Right lobe of liver (tissue), 6 donors: Measurements from ENCODE around the gene MRFAP1L1. TPM values are rescaled to one million over a fixed set of nuclear protein-coding genes. Genes with fewer than 3 reads are reported as not detected.

Experiments
- ATAC-seq, 4 donors: fragments of 200-7000 bp; cut with Tn5 transposase; one replicate each; pipeline ENCODE4 v1.9.1; 2020; ENCODE audit warnings: mild to moderate bottlenecking in 4 of 4, moderate library complexity in 4 of 4
- DNase-seq, 3 donors: peaks; one replicate each; pipeline ENCODE4 v3.0.0-alpha.2; 2020
- H3K27ac ChIP-seq, 3 donors: fragments of 200-600 bp; one replicate each; pipeline ENCODE4 v1.8.0; 2022
- H3K27me3 ChIP-seq, 2 donors: fragments of 200-600 bp; one replicate each; pipeline ENCODE4 v1.8.0; 2022
- H3K36me3 ChIP-seq, 4 donors: fragments of 200-600 bp; sonication (generic) in 1 of 4; one replicate each; pipeline versions ENCODE4 v1.5.1 to v1.8.0; 2017 to 2022; ENCODE audit warnings: control low read depth in 1 of 4
- H3K4me1 ChIP-seq, 4 donors: fragments of 200-600 bp; sonication (generic) in 1 of 4; one replicate each; pipeline versions ENCODE4 v1.5.1 to v1.8.0; 2017 to 2022; ENCODE audit warnings: control low read depth in 1 of 4
- H3K4me3 ChIP-seq, 3 donors: fragments of 200-600 bp; one replicate each; pipeline ENCODE4 v1.8.0; 2022
- H3K9me3 ChIP-seq, 4 donors: fragments of 200-600 bp; sonication (generic) in 1 of 4; one replicate each; pipeline versions ENCODE4 v1.5.1 to v1.8.0; 2017 to 2022; ENCODE audit warnings: control low read depth in 1 of 4
- CTCF ChIP-seq, 4 donors: fragments of 200-600 bp in 3 of 4; fragments of 450-650 bp in 1 of 4; IDR thresholded peaks; one replicate each; pipeline versions ENCODE4 v1.5.1 to v1.8.0; 2016 to 2022; ENCODE audit warnings: antibody characterized with exemption in 4 of 4, mild to moderate bottlenecking in 2 of 4
- POLR2A ChIP-seq: fragments of 450-650 bp; IDR thresholded peaks from one replicate; pipeline ENCODE4 v1.6.1; 2017; ENCODE audit warnings: antibody characterized with exemption, mild to moderate bottlenecking
- WGBS: methylation state at CpG from one replicate; pipeline ENCODE4 v1.1.6; 2018; ENCODE audit warnings: low coverage, low lambda C conversion rate; ENCODE audit not compliant: insufficient coverage; ENCODE audit errors: missing lambda C conversion rate; 5-methylcytosine and 5-hydroxymethylcytosine counted together
- intact Hi-C, 2 donors: fragments of 100-400 bp; cut with DNase I; formaldehyde crosslinking; loops; one replicate each; pipeline versions ENCODE4 v1.11.2 to v1.14.1; 2022
- total RNA-seq, 6 experiments: library from RNA; depleted of rRNA in 2 of 6; stranded (reverse); fragments of >200 nt in 2 of 6; fragmentation: NEBNext Ultra II Directional in 3 of 6; extraction: Animal tissue kit (Norgen Biotek cat#: 25700) in 3 of 6; gene quantifications; one replicate each; pipeline versions ENCODE4 v1.1.0 to v1.2.4, GENCODE V29; 2016 to 2023
- donor health status: DM: no; HTN: yes; CAD: no.
- donor health status: DM: no; HTN: no; CAD: no.
- donor health status: DM: no; HTN: no; CAD: no.
- donor health status: DM: no; HTN: yes; CAD: no.
- donor health status: DM: no; HTN: yes; CAD: no.

The MRFAP1L1 gene
- total RNA-seq, 6 experiments from 2014 or later, result 18.9 to 30.7 (median 28.4) TPM

- 71% methylated on average over 3 of the region's 4 CpGs for WGBS
Observed at GRCh38 chr4:6686104-6686787, 23.4 kb downstream of the MRFAP1L1 start.

GRCh38 chr4:6684656-6685055 is 25.0 kb downstream of the MRFAP1L1 start:
- Histone ChIP-seq H3K4me3 (no peak overlapping the region), H3K27me3 (no peaks in the 10 kb centered on the region), H3K9me3 (no peaks in the 10 kb centered on the region), H3K36me3 (no peaks in the 10 kb centered on the region), H3K4me1 (peaks cover 0 to 18% (median 8%) of the 10 kb centered on the region in 4 donors), H3K27ac (no peak overlapping the region)
- TF ChIP-seq POLR2A, result no peak
- no peak for TF ChIP-seq CTCF (IDR thresholded peaks at IDR 0.05)
- intact Hi-C loops, result no loop called here
- WGBS, result 73% methylated on average over 3 of the region's 11 CpGs
- DNase-seq, result no peak
- no peak for ATAC-seq

More at GRCh38 chr4:6686104-6686787, 23.4 kb downstream of the MRFAP1L1 start:
- ATAC-seq, result no peak
- no peaks in the 10 kb centered on the region for H3K9me3 ChIP-seq
- H3K4me3 ChIP-seq, result no peak overlapping the region
- no peak for DNase-seq
- no peaks in the 10 kb centered on the region for H3K27me3 ChIP-seq
- intact Hi-C loops, result no loop called here
- H3K36me3 ChIP-seq, result no peaks in the 10 kb centered on the region
- H3K4me1 ChIP-seq, result peaks cover 0 to 23% (median 11%) of the 10 kb centered on the region in 4 donors
- no peak for TF ChIP-seq POLR2A
- no peak for TF ChIP-seq CTCF (IDR thresholded peaks at IDR 0.05)
- no peak overlapping the region for H3K27ac ChIP-seq

GRCh38 chr4:6682862-6683590 is 26.6 kb downstream of the MRFAP1L1 start:
- no peak overlapping the region for H3K27ac ChIP-seq
- TF ChIP-seq POLR2A, result no peak
- TF ChIP-seq CTCF (IDR thresholded peaks at IDR 0.05), result no peak
- intact Hi-C loops, result no loop called here
- 55% methylated on average over 4 of the region's 11 CpGs for whole genome bisulfite sequencing
- H3K9me3 ChIP-seq, result no peaks in the 10 kb centered on the region
- peaks cover 0 to 2% (median under 1%) of the 10 kb centered on the region in 4 donors for H3K4me1 ChIP-seq
- no peak overlapping the region for H3K4me3 ChIP-seq
- no peak for ATAC-seq
- DNase-seq, result no peak
- no peaks in the 10 kb centered on the region for H3K36me3 ChIP-seq
- H3K27me3 ChIP-seq, result no peaks in the 10 kb centered on the region

- peaks cover 0 to 10% (median 4%) of the 10 kb centered on the region in 4 donors for H3K4me1 ChIP-seq
- 47% methylated on average over 3 of the region's 9 CpGs for WGBS
Observed at GRCh38 chr4:6681191-6681590, 28.5 kb downstream of the MRFAP1L1 start.

More at GRCh38 chr4:6681191-6681590, 28.5 kb downstream of the MRFAP1L1 start:
- no peak for TF ChIP-seq POLR2A
- TF ChIP-seq CTCF (IDR thresholded peaks at IDR 0.05), result peak; percentile 6 to 50 (median 30)
- Histone ChIP-seq H3K9me3 (no peaks in the 10 kb centered on the region), H3K27me3 (no peaks in the 10 kb centered on the region), H3K36me3 (no peaks in the 10 kb centered on the region), H3K4me3 (no peak overlapping the region), H3K27ac (no peak overlapping the region)
- no peak for DNase-seq
- intact Hi-C loops, result no loop called here
- peak; percentile 32 to 57 (median 52) for ATAC-seq
